Motor neuron (in vitro differentiated cells): ENCODE results near the gene CPVL. TPM values are rescaled to one million over a fixed set of nuclear protein-coding genes. Genes with fewer than 3 reads are reported as not detected.

Experiments
- ATAC-seq, 8 experiments: fragments of 200-7000 bp; cut with Tn5 transposase; replicated peaks in 6 of 8; 2 replicates each; pipeline ENCODE4 v1.8.0; 2021; ENCODE audit warnings: mild to moderate bottlenecking in 8 of 8, moderate library complexity in 8 of 8
- H3K27ac ChIP-seq, 2 donors: fragments of 250-450 bp; sonication (Bioruptor Pico); 2 replicates each; pipeline ENCODE4 v1.9.0; 2021; ENCODE audit warnings: antibody characterized with exemption in 2 of 2, mild to moderate bottlenecking in 2 of 2, moderate library complexity in 1 of 2
- H3K4me1 ChIP-seq, 2 donors: fragments of 250-450 bp; sonication (Bioruptor Pico); replicated peaks in 1 of 2; 2 replicates each; pipeline ENCODE4 v1.6.1; 2021; ENCODE audit warnings: antibody characterized with exemption in 2 of 2, mild to moderate bottlenecking in 2 of 2, moderate library complexity in 1 of 2
- H3K4me3 ChIP-seq, 5 donors: fragments of 250-450 bp; sonication (Bioruptor Pico); 2 replicates each; pipeline ENCODE4 v1.9.0; 2021; ENCODE audit warnings: antibody characterized with exemption in 5 of 5, mild to moderate bottlenecking in 5 of 5, moderate library complexity in 4 of 5
- WGBS, 10 experiments: fragments of 450-650 bp; shearing (Covaris generic); methylation state at CpG; one replicate each; pipeline ENCODE4 v1.0.0; 2022; 5-methylcytosine and 5-hydroxymethylcytosine counted together
- in situ Hi-C, 9 experiments: fragments of 400-800 bp; cut with MboI; loops; one replicate each; pipeline ENCODE4 v1.15.0; 2021; ENCODE audit warnings: low sequenced_read_pairs in 9 of 9, low pct_unique_long_range_greater_than_20kb in 2 of 9; ENCODE audit not compliant: unreplicated experiment in 9 of 9
- total RNA-seq, 8 experiments: library from RNA; unstranded; fragments of 300-600 nt; gene quantifications; 2 replicates each; pipeline versions ENCODE4 v1.2.3 to v1.2.4, GENCODE V29; 2022

CPVL gene
- total RNA-seq, 8 experiments from 2014 or later, result 4.7 to 27.0 (median 6.8) TPM

GRCh38 chr7:29017713-29018112 lies 128.6 kb downstream of the CPVL start:
- 0 to 100% (median 80%) methylated on average over 1 to 2 of the region's 2 CpGs for WGBS, 10 experiments
- peak in 3 of 8 experiments; percentile 61 to 86 (median 79) for ATAC-seq
- Histone ChIP-seq H3K4me3 (no peak overlapping the region), H3K27ac (no peak overlapping the region), H3K4me1 (peaks cover 0 to 4% of the 10 kb centered on the region in 2 donors)
- in situ Hi-C loops, result no loop called here

GRCh38 chr7:29014725-29015124 lies 131.6 kb downstream of the CPVL start:
- 69 to 100% (median 88%) methylated on average over 1 to 3 of the region's 3 CpGs for WGBS, 10 experiments
- in situ Hi-C loops, result no loop called here
- Histone ChIP-seq H3K27ac (no peak overlapping the region), H3K4me3 (no peak overlapping the region), H3K4me1 (peaks cover 0 to 4% of the 10 kb centered on the region in 2 donors)
- ATAC-seq, result no peak

- Histone ChIP-seq H3K27ac (no peak overlapping the region), H3K4me1 (peaks cover 0 to 4% of the 10 kb centered on the region in 2 donors), H3K4me3 (no peak overlapping the region)
- in situ Hi-C loops, result no loop called here
- 20 to 80% (median 44%) methylated on average over 1 to 3 of the region's 3 CpGs; no CpG with 5 or more reads in 5 of the 10 experiments for WGBS, 10 experiments
- ATAC-seq, result peak in 2 of 8 experiments; percentile 28 to 38
Observed at GRCh38 chr7:29013931-29014330, 132.4 kb downstream of the CPVL start.

- H3K4me3 ChIP-seq, result no peak overlapping the region
- ATAC-seq, result peak in 3 of 8 experiments; percentile 47 to 79 (median 57)
- peaks cover 0 to 4% of the 10 kb centered on the region in 2 donors for H3K4me1 ChIP-seq
- in situ Hi-C loops, result no loop called here
- WGBS, 10 experiments, result 0 to 100% (median 92%) methylated on average over 1 of the region's 1 CpG; no CpG with 5 or more reads in 2 of the 10 experiments
- H3K27ac ChIP-seq, result no peak overlapping the region
Observed at GRCh38 chr7:29013082-29013695, 133.1 kb downstream of the CPVL start.

DNA sequence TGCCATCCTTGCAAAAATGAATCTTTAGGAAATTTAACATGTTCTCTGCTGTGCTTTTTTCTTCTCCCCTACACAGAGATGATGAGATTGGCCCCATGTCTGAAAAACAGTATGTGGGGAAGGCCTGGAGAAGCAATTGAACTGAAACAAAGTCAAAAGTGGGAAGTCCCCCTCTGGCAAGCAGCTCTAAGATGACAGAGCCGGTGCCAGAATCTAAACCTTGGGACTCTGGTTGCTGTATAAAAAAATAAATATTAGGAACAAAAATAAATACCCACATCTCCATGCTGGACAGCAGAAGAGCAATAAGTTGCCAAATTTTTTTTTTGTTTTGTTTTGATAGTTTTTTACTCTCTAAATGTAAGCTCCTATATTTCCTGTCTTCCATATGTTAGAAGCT lies 136.4 kb downstream of the CPVL start:
- Histone ChIP-seq H3K4me3 (no peak overlapping the region), H3K27ac (no peak overlapping the region), H3K4me1 (peaks cover 0 to 4% of the 10 kb centered on the region in 2 donors)
- WGBS, 10 experiments, result 0 to 100% (median 71%) methylated on average over 1 of the region's 1 CpG; no CpG with 5 or more reads in 3 of the 10 experiments
- no peak for ATAC-seq
- in situ Hi-C loops, result no loop called here

DNA sequence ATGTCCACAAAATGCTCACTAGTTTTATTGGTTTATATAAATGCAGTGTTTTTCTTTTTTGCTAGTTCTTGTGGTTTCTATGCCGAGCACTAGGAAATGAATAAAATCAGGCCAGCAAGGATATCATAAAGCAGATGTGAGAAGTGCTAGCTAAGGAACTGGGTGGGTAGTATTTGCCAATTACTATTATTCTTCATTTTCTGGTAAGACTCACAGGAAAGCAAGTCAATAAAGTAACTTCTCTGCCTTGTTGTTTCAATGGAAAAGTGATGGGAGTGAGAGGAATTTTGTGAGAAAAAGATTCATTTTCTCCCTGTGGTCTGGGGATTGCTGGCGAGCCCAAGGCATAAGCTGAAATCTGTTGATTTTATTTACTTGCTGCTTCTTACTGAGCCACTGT lies 137.7 kb downstream of the CPVL start:
- Histone ChIP-seq H3K4me3 (no peak overlapping the region), H3K4me1 (peaks cover 0 to under 1% of the 10 kb centered on the region in 2 donors), H3K27ac (no peak overlapping the region)
- no peak for ATAC-seq
- in situ Hi-C loops, result no loop called here
- 20 to 100% (median 95%) methylated on average over 1 to 2 of the region's 2 CpGs; no CpG with 5 or more reads in 1 of the 10 experiments for WGBS, 10 experiments

DNA sequence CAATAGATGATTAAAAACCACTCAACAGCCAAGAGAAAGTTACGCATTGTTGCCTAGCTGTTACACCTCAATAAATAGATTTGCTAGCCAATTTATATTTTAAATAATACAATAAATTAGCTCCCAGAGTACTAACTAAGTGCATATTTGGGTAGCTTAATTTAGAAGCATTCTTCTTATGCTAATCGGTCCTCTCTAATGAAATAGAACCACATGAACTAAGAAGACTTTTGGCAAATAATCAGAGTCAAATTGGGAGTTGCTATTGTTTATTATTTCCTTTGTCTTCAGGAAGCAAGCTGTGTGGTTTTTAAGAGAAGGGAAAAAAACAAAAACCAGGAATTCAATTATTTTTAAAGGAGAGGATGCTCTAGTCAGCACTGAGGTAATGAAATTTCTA lies 139.2 kb downstream of the CPVL start:
- WGBS, 10 experiments, result 50 to 100% (median 83%) methylated on average over 2 of the region's 2 CpGs; no CpG with 5 or more reads in 1 of the 10 experiments
- in situ Hi-C loops, result no loop called here

DNA sequence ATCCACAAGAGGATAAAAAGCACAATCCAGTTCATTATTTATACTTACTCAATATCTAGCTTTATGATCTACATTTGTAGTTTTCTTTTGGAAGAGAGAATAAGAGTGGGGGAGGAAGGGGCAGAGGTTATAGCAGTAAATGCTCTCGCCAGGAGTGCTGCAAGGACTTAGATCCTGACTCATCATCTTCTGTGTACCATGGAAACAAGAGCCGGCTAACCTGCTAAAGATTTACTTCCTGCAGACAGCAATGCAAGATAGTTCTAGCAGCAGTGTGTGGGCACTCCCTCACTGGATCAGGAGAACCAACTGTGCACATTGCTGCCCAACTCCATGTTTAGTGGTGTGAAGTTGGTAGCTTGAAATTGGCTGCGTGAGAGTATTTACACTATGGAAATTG lies 140.5 kb downstream of the CPVL start:
- Histone ChIP-seq H3K27ac (no peak overlapping the region), H3K4me3 (no peak overlapping the region), H3K4me1 (peaks cover 9 to 10% of the 10 kb centered on the region in 2 donors)
- peak in 5 of 8 experiments; percentile 52 to 86 (median 57) for ATAC-seq
- in situ Hi-C loops, result no loop called here
- WGBS, 10 experiments, result 29 to 100% (median 77%) methylated on average over 1 to 2 of the region's 3 CpGs; no CpG with 5 or more reads in 4 of the 10 experiments

More for the DNA sequence above, 139.2 kb downstream of the CPVL start:
- Histone ChIP-seq H3K27ac (no peak overlapping the region), H3K4me1 (no peaks in the 10 kb centered on the region), H3K4me3 (no peak overlapping the region)
- ATAC-seq, result no peak

- Histone ChIP-seq H3K4me1 (peaks cover 12 to 14% of the 10 kb centered on the region in 2 donors), H3K4me3 (no peak overlapping the region), H3K27ac (no peak overlapping the region)
- ATAC-seq, result no peak
- in situ Hi-C loops, result no loop called here
- 0 to 100% (median 49%) methylated on average over 1 of the region's 1 CpG; no CpG with 5 or more reads in 4 of the 10 experiments for WGBS, 10 experiments
Observed at GRCh38 chr7:29005406-29005805, 140.9 kb downstream of the CPVL start.

DNA sequence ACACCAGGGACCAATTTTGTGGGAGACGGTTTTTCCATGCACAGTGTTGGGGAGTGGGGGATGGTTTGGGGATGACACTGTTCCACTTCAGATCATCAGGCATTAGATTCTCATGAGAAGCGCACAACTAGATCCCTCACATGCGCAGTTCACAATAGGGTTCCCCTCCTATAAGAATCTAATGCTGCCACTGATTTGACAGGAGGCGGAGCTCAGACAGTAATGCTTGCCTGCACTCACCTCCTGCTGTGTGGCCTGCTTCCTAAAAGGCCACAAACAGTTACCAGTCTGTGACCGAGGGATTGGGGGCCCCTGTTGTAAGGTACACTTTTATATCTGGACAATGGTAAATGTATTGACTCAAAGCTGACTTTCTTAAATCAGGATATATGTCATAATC lies 142.6 kb downstream of the CPVL start:
- in situ Hi-C loops, result no loop called here
- H3K4me1 ChIP-seq, result peaks cover 28% of the 10 kb centered on the region in 2 donors
- ATAC-seq, result no peak
- no peak overlapping the region for H3K4me3 ChIP-seq
- H3K27ac ChIP-seq, result no peak overlapping the region
- WGBS, 10 experiments, result 40 to 100% (median 100%) methylated on average over 1 to 4 of the region's 5 CpGs; no CpG with 5 or more reads in 3 of the 10 experiments

DNA sequence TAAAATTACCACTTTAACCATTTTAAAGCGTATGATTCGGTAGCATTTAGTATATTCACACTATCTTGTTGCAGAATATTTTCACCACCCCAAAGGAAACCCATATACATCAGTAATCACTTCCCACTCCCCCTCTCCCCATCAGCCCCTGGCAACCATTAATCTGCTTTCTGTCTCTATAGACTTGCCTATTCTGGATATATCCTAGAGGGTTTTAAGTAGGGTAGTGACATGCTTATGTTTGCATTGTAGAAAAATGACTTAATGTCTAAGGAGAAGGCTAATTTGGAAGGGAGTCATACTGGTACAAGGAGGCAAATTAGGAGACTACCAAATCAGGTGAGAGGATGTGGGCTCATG lies 145.6 kb downstream of the CPVL start:
- peaks cover 37 to 49% of the 10 kb centered on the region in 2 donors for H3K4me1 ChIP-seq
- peak in 5 of 8 experiments; percentile 23 to 55 (median 38) for ATAC-seq
- in situ Hi-C loops, result no loop called here
- H3K4me3 ChIP-seq, result no peak overlapping the region
- no peak overlapping the region for H3K27ac ChIP-seq
- 49 to 100% (median 92%) methylated on average over 2 of the region's 2 CpGs; no CpG with 5 or more reads in 6 of the 10 experiments for WGBS, 10 experiments

GRCh38 chr7:28999895-29000716 lies 146.2 kb downstream of the CPVL start:
- WGBS, 10 experiments, result 27 to 87% (median 67%) methylated on average over 1 to 5 of the region's 12 CpGs; no CpG with 5 or more reads in 3 of the 10 experiments
- peaks cover 37 to 49% of the 10 kb centered on the region in 2 donors for H3K4me1 ChIP-seq
- ATAC-seq, result peak in 5 of 8 experiments; percentile 24 to 74 (median 45)

DNA sequence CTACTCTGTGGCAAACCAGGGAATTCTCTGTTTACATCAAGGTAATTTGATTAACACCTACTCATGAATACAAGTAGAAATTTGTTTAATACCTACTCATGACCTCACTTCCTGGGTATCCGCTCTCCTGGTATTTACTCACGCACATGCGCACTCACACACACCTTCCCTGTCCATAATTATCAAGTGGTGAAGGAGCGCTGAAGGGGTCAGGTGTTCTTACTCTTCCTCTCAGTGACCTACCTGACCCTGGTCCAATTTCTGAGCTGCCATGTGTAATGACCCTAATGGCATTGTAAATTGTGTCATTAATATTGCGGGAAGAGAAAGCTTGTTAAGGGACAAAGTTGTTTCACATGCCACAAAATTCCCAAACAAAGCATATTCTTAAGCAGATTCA lies 146.9 kb downstream of the CPVL start:
- 13 to 100% (median 84%) methylated on average over 1 to 5 of the region's 5 CpGs; no CpG with 5 or more reads in 4 of the 10 experiments for WGBS, 10 experiments
- in situ Hi-C loops, result no loop called here
- Histone ChIP-seq H3K4me1 (peaks cover 37 to 49% of the 10 kb centered on the region in 2 donors), H3K4me3 (no peak overlapping the region), H3K27ac (no peak overlapping the region)
- ATAC-seq, result no peak

More at GRCh38 chr7:28999895-29000716, 146.2 kb downstream of the CPVL start:
- Histone ChIP-seq H3K27ac (peak overlapping the region in 1 of 2 donors; percentile 0), H3K4me3 (no peak overlapping the region)
- in situ Hi-C loops, result no loop called here
